CMK (cell line): Measurements from ENCODE around the gene CYBA.
A peak's percentile ranks its signal among the peaks of the same experiment; 100 is the strongest.

Experiments
- DNase-seq: peaks from one replicate; pipeline ENCODE4 v3.0.0-alpha.2; 2010; ENCODE audit warnings: low read depth

Gene CYBA

GRCh38 chr16:88662843-88663606 lies 12.2 kb upstream of the CYBA start, which contains the start of gene MVD:
MVD (minus strand) TSS chr16:88663091; CDS start chr16:88663080, 11 bp downstream.
- DNase-seq = peak; percentile 98

DNA sequence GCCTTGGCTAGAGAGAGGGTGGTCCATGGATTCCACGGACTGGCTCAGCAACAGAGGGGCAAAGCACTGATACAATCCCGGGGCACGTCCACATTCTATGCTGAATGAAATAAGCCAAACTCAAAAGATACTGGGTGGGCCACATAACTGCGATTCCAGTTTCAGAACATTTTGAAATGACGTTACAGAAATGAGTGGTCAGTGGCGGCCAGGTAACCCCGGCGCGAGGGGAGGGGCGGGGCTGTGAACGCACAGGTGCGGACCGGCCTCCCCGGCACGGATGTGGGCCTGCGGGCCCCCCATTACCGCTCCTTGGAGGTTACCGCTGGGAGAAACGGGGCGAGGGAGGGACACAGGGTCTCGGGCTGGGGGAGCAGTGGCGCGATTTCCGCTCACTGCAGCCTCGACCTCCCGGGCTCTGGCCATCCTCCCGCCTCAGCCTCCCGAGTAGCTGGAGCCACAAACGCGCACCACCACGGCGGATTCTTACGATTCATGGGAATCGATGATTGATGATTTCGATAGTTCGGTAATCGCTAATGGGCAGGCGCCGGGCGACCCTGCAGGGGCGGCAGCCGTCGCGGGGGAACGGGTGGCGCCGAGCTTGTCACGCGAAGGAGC lies 11.5 kb upstream of the CYBA start:
- no peak for DNase-seq

GRCh38 chr16:88661468-88661867 lies 10.6 kb upstream of the CYBA start:
- DNase-seq = no peak

- no peak for DNase-seq
These were observed 8.3 kb upstream of the CYBA start for GRCh38 chr16:88659160-88659559.

GRCh38 chr16:88658714-88659113 lies 7.9 kb upstream of the CYBA start:
- DNase-seq = no peak

- DNase-seq = no peak
These were observed 6.5 kb upstream of the CYBA start for GRCh38 chr16:88657371-88657770.

DNA sequence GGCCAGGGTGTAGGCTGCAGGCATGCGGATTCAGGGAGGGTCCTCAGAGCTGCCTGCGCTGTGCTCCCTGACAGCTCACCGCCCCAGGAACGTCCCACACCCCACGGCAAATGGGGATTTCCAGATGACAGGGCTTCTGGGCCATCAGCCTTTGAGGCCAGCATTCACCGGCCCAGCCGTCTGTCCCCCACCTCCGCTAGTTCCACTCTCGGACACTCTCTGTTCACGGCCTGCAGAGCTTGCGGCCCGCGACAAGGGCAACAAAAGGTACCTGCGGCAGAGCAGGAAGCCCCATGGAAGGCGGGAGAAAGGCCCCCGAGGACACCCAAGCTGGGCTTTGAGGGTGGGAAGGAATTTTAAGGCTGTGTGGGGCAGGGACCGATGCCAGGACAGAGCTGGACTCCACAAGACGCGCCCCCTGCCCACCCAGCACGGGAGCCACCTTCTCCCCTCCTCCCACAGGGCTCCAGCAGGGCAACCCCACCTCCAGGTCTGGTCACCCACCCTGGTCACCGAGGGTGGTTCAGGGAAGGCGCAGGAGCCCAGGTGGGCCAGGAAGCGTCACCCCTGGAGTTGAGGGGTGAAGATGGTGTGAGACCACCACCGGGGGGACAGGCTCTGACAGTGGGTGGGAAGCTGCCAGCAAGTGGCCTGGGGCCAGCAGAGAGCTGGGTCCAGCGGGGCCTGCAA lies 5.6 kb upstream of the CYBA start:
- DNase-seq = no peak

DNA sequence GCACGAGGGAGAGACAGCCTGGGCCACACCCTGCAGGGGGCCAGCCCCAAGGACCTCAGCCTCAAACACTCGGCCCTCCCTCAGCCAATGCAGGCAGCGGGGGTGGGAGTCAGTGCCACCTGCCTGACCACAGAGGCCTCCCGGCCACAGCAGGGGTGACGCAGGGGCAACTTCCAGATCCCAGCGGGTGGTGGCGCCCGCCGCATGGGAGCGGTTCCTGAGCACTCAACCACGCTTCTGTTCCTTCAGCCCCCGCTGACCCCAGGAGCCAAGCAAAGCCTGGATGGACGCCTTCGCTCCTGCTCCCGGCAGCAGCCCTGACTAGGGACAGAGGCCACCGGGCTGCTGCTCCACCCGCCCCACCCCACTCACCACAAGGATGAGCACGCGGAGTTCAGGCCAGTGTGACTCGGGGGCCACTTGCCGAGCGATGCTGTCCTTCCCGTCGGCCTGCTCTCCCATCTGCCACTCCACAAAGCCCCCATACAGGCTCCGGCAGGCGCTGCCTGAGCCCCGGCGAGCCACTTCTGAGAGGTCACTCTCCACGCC lies 5.0 kb upstream of the CYBA start:
- no peak for DNase-seq

GRCh38 chr16:88655053-88655732 lies 4.3 kb upstream of the CYBA start:
- DNase-seq = no peak

DNA sequence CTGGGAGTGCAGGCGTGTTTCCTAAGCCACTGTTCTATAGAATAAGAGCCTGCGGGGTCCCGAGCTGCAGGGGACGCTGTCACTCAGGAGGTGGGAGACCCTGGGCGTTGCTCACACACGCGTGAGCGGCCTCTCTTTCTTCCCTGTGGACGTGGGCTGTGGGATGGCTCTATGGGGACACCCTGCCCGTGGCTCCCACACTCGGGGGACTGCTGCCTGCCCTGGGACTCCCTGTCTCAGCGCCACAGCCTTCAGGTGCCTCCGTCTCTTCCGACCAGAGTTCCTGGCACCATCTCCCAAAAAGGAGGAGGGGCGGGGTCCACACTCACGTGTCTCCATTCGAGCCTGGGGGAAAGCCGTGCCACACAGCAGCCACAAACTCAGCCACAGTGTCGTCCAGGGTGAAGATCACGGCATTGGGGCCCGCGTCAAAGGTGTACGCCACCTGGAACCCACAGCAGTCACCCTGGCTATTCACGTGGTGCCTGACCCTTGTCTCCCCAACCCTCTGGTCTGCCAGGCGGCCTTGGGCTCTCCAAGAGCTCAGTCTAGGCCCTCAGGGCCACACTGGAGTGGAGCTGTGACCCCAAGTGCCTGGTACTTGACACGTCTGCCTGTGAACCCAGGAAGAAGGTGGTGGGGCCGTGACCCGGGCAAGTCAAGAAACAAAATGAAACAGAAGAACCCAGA lies 3.7 kb upstream of the CYBA start:
- no peak for DNase-seq

DNA sequence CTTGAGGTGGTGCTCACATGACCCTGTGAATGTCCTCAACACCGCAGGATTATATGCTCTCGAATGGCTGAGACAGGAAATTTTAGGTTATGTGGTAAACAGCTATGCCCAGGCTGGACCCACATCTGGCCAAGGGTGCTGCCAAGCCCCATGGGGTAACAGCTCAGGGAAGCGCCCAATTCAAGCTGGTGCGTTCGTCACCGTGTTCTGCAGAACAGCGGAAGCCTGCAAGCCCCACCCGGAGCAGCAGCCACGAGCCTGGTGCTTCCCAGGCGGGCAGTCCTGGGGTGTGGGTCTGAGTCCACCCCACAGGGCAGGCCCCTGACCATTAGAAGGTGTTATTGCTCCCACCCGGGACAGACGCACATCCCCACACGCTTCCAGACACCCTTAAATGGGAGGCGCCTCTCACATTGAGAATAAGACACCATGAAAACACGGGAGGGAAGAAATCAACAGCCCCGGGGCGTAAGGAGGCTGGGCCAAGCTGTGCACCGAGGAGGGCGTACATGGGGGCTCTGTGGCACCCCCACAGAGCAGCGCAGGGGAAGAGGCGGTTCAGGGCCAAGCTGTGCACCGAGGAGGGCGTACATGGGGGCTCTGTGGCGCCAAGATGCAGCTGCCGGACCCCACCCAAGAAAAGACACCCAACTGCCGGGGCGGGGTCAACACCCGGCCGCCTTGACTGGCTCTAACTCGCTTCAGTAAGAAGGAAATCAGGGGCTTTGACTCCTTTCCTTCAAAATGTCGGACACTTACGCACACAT lies 2.9 kb upstream of the CYBA start:
- no peak for DNase-seq

GRCh38 chr16:88653101-88653500 lies 2.2 kb upstream of the CYBA start:
- DNase-seq = no peak

DNA sequence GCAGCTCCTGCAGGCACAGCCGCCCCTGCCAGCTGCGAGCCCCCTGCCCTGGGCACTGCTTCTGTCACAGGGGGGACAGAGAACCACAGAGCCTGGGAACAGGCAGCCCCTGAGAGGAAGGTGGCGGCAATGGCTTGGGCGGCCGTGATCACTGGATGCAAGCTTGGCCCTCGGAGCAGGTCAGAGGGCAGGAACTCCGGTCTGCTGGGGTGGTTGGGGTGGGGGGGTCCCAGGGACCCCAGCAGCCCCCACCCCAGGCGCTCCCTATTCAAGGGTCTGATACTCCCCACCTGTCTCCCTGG lies 1.9 kb upstream of the CYBA start:
- DNase-seq = no peak

DNA sequence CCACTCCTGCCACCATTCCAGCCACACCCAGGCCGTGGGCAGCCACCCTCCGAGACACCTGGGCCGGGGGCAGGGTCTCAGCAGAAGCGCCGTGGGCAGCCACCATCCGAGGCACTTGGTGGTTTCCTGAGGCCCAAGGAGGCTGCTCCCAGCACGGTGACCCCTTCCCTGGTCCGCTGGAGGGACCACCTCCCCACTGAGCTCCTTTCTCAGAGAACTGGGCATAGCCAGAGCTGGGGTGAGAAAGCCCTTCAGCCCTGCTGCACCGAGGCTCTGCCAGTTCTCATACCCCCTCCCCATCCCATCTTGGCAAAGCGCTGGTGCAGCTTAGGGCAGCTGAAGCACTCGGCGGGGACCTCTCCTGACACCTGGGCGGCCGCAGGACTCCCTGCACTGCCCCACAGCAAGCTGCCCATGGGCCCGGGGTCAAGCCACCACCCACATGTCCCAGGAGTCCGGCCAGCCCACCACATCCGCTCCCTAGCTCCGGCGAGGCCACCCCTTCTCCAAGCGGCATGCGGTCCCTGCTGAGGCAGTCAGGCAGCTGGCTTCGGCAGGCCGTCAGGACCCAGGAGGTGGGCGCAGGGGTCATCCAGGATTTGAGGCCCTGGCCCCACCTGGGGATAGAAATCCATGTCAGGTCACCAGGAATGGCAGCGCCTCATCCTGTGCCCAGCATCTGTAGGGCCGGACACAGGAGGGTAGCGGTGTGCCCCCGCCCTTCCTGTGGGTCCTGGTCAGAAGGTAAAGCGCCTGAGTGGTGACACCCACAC lies 1.3 kb upstream of the CYBA start:
- no peak for DNase-seq

DNA sequence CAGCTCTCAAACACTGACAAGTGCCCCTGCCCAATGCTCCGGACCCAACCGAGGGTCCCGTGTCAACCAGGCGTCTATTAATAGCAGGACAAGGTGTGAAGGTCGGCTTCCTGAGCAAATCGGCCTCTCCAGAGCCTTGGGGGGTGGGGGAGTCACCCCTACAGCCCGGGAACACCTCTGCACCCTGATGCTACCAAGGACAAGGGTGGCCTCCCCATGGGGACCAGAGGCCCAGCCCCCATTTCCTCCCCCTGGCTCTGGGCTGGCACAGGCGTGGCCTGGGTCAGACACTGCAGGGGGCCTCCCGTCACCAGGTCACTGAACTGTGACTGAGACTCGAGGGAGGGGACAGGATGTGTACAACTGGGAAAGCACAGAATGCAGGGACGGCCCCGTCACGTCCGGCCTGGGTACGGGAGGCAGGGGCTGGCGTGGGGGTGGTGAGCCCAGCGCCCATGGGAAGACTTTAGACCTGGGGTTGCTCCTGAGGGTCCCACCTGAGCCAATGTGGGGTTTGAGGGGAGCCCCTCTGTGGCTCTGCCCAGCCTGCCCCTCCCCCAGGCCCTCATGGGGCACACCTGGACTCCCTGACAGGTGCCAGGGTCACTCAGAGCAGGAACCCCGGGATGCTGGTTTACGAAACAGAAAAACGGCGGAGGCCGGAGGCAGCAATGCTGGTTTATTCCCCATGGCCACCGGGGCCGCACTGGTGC lies 579 bp upstream of the CYBA start:
- DNase-seq = peak; percentile 90

- DNase-seq = no peak
These were observed 717 bp downstream of the CYBA start for GRCh38 chr16:88649924-88650748.

DNA sequence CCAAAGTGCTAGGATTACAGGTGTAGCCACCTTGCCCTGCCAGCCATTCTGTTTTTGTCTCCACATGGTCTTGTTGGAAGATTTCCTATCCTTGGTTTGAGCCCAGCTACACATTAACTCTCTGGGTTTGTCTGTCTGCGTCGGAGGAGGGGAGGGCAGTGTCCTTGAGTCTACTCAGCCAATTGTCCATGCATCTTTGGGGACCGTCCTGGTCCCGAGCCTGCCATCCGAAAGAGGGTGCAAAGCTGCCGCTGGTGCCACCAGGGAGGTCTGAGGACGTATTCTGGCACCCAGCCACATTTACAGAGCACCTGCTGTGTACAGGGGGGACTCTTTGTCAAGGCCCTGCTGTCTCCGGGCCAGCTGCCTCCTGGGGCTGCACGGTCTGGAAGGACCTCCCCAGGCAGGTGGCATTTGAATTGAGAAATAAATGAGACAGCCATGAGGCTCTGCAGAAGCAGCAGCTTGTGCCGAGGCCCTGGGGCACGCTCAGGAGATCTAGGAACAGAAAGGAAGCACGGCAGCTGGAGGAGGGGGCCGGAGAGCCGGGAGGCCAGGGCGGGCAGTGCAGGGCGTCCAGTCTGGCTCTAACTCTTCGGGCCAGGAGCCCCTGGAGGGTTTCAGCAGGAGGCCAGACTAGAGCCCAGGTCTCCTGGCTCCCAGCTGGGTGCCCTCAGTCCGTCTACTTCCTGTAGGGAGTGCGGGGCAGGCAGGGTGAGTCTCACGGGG lies 1.5 kb downstream of the CYBA start:
- no peak for DNase-seq
